Fibroblast of lung (primary cell): ENCODE results near the gene MYPN. TPM values are rescaled to one million over a fixed set of nuclear protein-coding genes. Genes with fewer than 3 reads are reported as not detected.

Source experiments
- DNase-seq, 2 donors: peaks; one replicate each; pipeline versions ENCODE4 v3.0.0 to v3.0.0-alpha.2; 2010; ENCODE audit warnings: low read depth in 2 of 2
- H2AFZ ChIP-seq: 2 replicates; pipeline ENCODE4 v1.5.1; 2012; ENCODE audit warnings: low read length, control low read depth, inconsistent platforms
- H3K27ac ChIP-seq: 2 replicates; pipeline ENCODE4 v1.5.1; 2011; ENCODE audit warnings: low read length, control low read depth; ENCODE audit not compliant: insufficient read depth
- H3K27me3 ChIP-seq: 2 replicates; pipeline ENCODE4 v1.5.1; 2011; ENCODE audit warnings: mild to moderate bottlenecking, low read length; ENCODE audit not compliant: control insufficient read depth, insufficient read depth
- H3K36me3 ChIP-seq: 2 replicates; pipeline ENCODE4 v1.5.1; 2011; ENCODE audit warnings: low read length; ENCODE audit not compliant: control insufficient read depth, insufficient read depth
- H3K4me1 ChIP-seq: 2 replicates; pipeline ENCODE4 v1.5.1; 2011; ENCODE audit warnings: low read length; ENCODE audit not compliant: control insufficient read depth, insufficient read depth; ENCODE audit errors: extremely low read depth
- H3K4me2 ChIP-seq: 2 replicates; pipeline ENCODE4 v1.5.1; 2011; ENCODE audit warnings: low read length, control low read depth; ENCODE audit not compliant: insufficient read depth; ENCODE audit errors: extremely low read depth
- H3K4me3 ChIP-seq, 4 experiments: fragments of 200-600 bp in 1 of 4; sonication (generic) in 1 of 4; replicated peaks in 1 of 4; 2 replicates each; pipeline ENCODE4 v1.5.1; 2011 to 2016; ENCODE audit warnings: low read length in 4 of 4, low read depth in 3 of 4, mild to moderate bottlenecking in 3 of 4, control low read depth in 2 of 4, inconsistent platforms in 1 of 4, mixed read lengths in 1 of 4; ENCODE audit not compliant: insufficient read depth in 1 of 4; ENCODE audit errors: control extremely low read depth in 1 of 4
- H3K79me2 ChIP-seq: 2 replicates; pipeline ENCODE4 v1.5.1; 2012; ENCODE audit warnings: mild to moderate bottlenecking, low read length, inconsistent platforms; ENCODE audit not compliant: control insufficient read depth, insufficient read depth
- H3K9ac ChIP-seq: 2 replicates; pipeline ENCODE4 v1.5.1; 2011; ENCODE audit warnings: mild to moderate bottlenecking, low read length, control low read depth; ENCODE audit not compliant: insufficient read depth
- H3K9me3 ChIP-seq: 2 replicates; pipeline ENCODE4 v1.5.1; 2012; ENCODE audit warnings: low read depth, low read length; ENCODE audit not compliant: control insufficient read depth, insufficient read depth
- H4K20me1 ChIP-seq: 2 replicates; pipeline ENCODE4 v1.5.1; 2011; ENCODE audit warnings: low read length; ENCODE audit not compliant: control insufficient read depth, insufficient read depth; ENCODE audit errors: extremely low read depth
- EZH2 ChIP-seq: IDR thresholded peaks from 2 replicates; pipeline ENCODE4 v1.5.1; 2012; ENCODE audit warnings: low read length, control low read depth, mild to moderate bottlenecking; ENCODE audit errors: missing control alignments
- polyA plus RNA-seq, 2 donors: library from polyadenylated mRNA; depleted of rRNA in 1 of 2; stranded (reverse) in 1 of 2; unstranded in 1 of 2; fragments of >200 nt; gene quantifications; 2 replicates each; pipeline ENCODE4 v1.2.1, GENCODE V29; 2011 to 2012; ENCODE audit warnings: missing spikeins in 1 of 2
- total RNA-seq: library from RNA; depleted of rRNA; stranded (reverse); fragments of >200 nt; gene quantifications from 2 replicates; pipeline ENCODE4 v1.2.1, GENCODE V29; 2014
- TF ChIP-seq, protein P1 (sequence below), 2 donors: IDR thresholded peaks in 1 of 2; conservative IDR thresholded peaks in 1 of 2; 1 replicate in 1 of 2; 2 replicates in 1 of 2; pipeline ENCODE4 v1.5.1; 2011 to 2012; ENCODE audit warnings: low read length in 2 of 2, control low read depth in 1 of 2, inconsistent platforms in 1 of 2, low read depth in 1 of 2, mild to moderate bottlenecking in 1 of 2

Gene MYPN
- total and polyA plus RNA-seq, 2 donors (not counting 1 experiment from before 2014, with no cell fraction given) = 0.77 to 1.2 TPM

DNA sequence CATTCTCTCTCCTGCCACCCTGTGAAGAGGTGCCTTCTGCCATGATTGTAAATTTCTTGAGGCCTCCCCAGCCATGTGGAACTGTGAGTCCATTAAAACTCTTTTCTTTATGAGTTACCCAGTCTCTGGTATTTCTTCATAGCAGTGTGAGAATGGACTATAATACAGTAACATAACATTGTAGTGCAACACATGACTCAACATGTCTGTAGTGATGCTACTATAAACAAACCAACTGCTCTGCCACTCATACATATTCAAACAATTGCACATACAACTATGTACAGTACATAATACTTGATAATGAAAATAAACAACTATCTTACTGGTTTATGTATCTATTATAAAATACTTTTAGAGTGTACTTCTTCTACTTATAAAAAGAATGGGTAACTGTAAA, 115.5 kb downstream of the MYPN start:
- Histone ChIP-seq H2AFZ (no peak overlapping the region), H3K27me3 (no peaks in the 10 kb centered on the region), H3K79me2 (no peaks in the 10 kb centered on the region), H3K9ac (no peak overlapping the region), H3K4me2 (no peak overlapping the region), H4K20me1 (no peaks in the 10 kb centered on the region), H3K4me3 (no peak overlapping the region), H3K27ac (no peak overlapping the region), H3K9me3 (no peaks in the 10 kb centered on the region), H3K36me3 (no peaks in the 10 kb centered on the region), H3K4me1 (no peaks in the 10 kb centered on the region)
- peak; percentile 10 to 42 for DNase-seq
- TF ChIP-seq, protein P1, sequence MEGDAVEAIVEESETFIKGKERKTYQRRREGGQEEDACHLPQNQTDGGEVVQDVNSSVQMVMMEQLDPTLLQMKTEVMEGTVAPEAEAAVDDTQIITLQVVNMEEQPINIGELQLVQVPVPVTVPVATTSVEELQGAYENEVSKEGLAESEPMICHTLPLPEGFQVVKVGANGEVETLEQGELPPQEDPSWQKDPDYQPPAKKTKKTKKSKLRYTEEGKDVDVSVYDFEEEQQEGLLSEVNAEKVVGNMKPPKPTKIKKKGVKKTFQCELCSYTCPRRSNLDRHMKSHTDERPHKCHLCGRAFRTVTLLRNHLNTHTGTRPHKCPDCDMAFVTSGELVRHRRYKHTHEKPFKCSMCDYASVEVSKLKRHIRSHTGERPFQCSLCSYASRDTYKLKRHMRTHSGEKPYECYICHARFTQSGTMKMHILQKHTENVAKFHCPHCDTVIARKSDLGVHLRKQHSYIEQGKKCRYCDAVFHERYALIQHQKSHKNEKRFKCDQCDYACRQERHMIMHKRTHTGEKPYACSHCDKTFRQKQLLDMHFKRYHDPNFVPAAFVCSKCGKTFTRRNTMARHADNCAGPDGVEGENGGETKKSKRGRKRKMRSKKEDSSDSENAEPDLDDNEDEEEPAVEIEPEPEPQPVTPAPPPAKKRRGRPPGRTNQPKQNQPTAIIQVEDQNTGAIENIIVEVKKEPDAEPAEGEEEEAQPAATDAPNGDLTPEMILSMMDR (conservative IDR thresholded peaks at IDR 0.05 in 1 of 2, IDR thresholded peaks at IDR 0.05 in 1 of 2; ENCODE audit: low read depth in 1 of 2, low read length in 2 of 2) = no peak
- no peak for TF ChIP-seq EZH2

DNA sequence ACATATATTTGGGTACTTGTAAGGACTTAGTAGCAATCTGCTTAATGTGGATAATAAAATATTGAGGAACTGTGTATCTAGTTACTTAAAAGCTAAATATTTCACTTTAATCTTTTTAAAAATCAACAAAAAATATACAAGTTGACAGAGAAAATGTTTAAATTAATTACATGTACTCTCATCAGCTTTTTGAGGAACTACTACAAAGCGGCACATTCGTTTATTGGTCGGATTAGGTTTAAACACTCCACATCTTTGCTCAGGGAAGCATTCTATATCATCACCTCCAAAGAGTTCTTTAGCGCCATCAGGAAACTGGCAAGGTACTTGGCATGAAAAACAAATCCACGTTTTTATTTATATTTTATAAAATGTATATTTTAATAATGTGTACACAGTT, 121.0 kb downstream of the MYPN start:
- DNase-seq = no peak
- no peaks in the 10 kb centered on the region for H3K36me3 ChIP-seq
- no peaks in the 10 kb centered on the region for H3K9me3 ChIP-seq
- no peak overlapping the region for H3K4me3 ChIP-seq
- TF ChIP-seq, protein P1 (conservative IDR thresholded peaks at IDR 0.05 in 1 of 2, IDR thresholded peaks at IDR 0.05 in 1 of 2; ENCODE audit: low read depth in 1 of 2, low read length in 2 of 2) = no peak
- no peak for TF ChIP-seq EZH2
- H3K27me3 ChIP-seq = peaks cover 14% of the 10 kb centered on the region
- H3K27ac ChIP-seq = no peak overlapping the region
- no peaks in the 10 kb centered on the region for H4K20me1 ChIP-seq
- no peak overlapping the region for H3K4me2 ChIP-seq
- H3K4me1 ChIP-seq = peaks cover 2% of the 10 kb centered on the region
- no peak overlapping the region for H2AFZ ChIP-seq
- H3K9ac ChIP-seq = no peak overlapping the region
- no peaks in the 10 kb centered on the region for H3K79me2 ChIP-seq

DNA sequence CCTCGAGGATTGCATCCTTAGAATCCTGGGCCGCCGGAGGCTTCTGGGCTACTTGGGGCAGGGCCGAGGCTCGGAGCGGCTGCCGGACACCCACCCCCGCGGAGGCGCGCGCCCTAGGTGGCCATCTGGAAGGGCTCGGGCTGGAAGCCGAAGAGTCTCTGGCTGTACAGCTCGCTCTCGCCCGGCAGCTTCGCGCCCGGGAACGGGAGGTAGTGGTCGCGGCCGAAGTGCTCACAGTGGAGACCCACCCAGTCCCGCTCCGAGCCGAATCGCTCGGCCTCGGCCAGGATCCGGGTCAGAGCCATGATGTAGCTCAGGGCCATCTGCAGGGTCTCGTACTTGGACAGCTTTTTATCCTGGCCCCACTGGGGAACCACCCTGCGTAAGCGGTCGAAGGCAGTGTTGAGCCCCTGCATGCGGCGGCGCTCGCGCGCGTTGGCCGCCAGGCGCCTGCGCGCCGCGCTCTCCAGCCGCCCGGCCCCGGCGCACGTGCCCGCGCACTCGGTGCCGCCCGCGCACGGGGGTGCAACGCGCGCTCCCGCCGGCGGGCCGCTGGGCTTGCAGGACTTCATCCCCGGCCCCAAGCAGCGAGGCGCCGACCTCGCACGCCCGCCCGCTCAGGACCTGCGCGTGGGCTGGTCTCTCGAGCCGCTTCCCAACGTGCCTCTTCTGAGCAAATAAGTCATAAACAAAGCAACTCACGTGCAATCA, 122.0 kb downstream of the MYPN start:
- peak overlapping the region; percentile 75 for H3K9ac ChIP-seq
- DNase-seq = peak; percentile 72 to 76
- peaks cover 14% of the 10 kb centered on the region for H3K27me3 ChIP-seq
- H3K4me3 ChIP-seq = peak overlapping the region; percentile 65 to 73 (median 68)
- H4K20me1 ChIP-seq = no peaks in the 10 kb centered on the region
- no peaks in the 10 kb centered on the region for H3K36me3 ChIP-seq
- peaks cover 2% of the 10 kb centered on the region for H3K4me1 ChIP-seq
- H2AFZ ChIP-seq = peak overlapping the region; percentile 99
- H3K4me2 ChIP-seq = peak overlapping the region; percentile 99
- H3K9me3 ChIP-seq = no peaks in the 10 kb centered on the region
- peak overlapping the region; percentile 32 for H3K27ac ChIP-seq
- H3K79me2 ChIP-seq = no peaks in the 10 kb centered on the region
- no peak for TF ChIP-seq EZH2
- TF ChIP-seq, protein P1 (conservative IDR thresholded peaks at IDR 0.05 in 1 of 2, IDR thresholded peaks at IDR 0.05 in 1 of 2; ENCODE audit: low read depth in 1 of 2, low read length in 2 of 2) = peak in 1 of 2 donors; percentile 23
